ENCODE data around the gene LRMDA.

GRCh38 chr10:76382381-76382851 is 951.0 kb downstream of the LRMDA start:
- TF ChIP-seq CTCF (IDR thresholded peaks at IDR 0.05) (no peak), POLR2AphosphoS5 (IDR thresholded peaks at IDR 0.05) (no peak), POLR2A (IDR thresholded peaks at IDR 0.05) (no peak)
